ENCODE results near the gene PTPRA. TPM values are rescaled to one million over a fixed set of nuclear protein-coding genes. Genes with fewer than 3 reads are reported as not detected.

The PTPRA gene
- total and polyA plus RNA-seq, 9 of the 15 experiments (the other 6 are each of a cell fraction or from before 2014, with no cell fraction given): 3.4 to 80.5 (median 28.0) TPM

DNA sequence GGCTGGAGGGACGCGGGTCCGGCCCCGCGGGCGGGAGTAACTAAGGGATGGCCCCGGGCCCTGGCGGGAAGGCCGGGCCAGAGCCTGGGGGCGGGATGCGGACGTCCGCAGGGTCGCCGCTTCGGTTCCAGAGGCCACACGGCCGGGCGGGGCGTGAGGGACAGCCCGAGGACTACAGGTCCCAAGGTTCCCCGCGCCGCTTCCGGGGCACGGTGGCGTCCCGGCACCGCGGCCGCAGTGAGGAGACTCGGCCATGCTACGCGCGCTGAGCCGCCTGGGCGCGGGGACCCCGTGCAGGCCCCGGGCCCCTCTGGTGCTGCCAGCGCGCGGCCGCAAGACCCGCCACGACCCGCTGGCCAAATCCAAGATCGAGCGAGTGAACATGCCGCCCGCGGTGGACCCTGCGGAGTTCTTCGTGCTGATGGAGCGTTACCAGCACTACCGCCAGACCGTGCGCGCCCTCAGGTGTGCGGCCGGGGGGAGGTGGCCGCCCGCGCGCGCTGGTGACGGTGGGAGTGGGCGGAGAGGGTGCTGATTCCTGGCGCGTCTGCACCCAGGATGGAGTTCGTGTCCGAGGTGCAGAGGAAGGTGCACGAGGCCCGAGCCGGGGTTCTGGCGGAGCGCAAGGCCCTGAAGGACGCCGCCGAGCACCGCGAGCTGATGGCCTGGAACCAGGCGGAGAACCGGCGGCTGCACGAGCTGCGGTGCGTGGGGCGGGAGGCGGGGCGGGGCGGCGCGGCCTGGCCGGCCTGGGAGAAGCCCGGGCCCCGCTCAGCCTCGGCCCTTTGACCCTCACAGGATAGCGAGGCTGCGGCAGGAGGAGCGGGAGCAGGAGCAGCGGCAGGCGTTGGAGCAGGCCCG, 172.8 kb downstream of the PTPRA start, which contains the start of gene MRPS26 (continued):
- TF ChIP-seq, protein P1, sequence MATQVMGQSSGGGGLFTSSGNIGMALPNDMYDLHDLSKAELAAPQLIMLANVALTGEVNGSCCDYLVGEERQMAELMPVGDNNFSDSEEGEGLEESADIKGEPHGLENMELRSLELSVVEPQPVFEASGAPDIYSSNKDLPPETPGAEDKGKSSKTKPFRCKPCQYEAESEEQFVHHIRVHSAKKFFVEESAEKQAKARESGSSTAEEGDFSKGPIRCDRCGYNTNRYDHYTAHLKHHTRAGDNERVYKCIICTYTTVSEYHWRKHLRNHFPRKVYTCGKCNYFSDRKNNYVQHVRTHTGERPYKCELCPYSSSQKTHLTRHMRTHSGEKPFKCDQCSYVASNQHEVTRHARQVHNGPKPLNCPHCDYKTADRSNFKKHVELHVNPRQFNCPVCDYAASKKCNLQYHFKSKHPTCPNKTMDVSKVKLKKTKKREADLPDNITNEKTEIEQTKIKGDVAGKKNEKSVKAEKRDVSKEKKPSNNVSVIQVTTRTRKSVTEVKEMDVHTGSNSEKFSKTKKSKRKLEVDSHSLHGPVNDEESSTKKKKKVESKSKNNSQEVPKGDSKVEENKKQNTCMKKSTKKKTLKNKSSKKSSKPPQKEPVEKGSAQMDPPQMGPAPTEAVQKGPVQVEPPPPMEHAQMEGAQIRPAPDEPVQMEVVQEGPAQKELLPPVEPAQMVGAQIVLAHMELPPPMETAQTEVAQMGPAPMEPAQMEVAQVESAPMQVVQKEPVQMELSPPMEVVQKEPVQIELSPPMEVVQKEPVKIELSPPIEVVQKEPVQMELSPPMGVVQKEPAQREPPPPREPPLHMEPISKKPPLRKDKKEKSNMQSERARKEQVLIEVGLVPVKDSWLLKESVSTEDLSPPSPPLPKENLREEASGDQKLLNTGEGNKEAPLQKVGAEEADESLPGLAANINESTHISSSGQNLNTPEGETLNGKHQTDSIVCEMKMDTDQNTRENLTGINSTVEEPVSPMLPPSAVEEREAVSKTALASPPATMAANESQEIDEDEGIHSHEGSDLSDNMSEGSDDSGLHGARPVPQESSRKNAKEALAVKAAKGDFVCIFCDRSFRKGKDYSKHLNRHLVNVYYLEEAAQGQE (IDR thresholded peaks at IDR 0.05; ENCODE audit: borderline replicate concordance): no peak
- TF ChIP-seq, protein P1 (CRISPR knock-in tag; IDR thresholded peaks at IDR 0.05; ENCODE audit: low read depth): no peak
- TF ChIP-seq EP400 (IDR thresholded peaks at IDR 0.05) (peak; percentile 79), CBX3 (IDR thresholded peaks at IDR 0.05; ENCODE audit: borderline replicate concordance in 1 of 2, low read length in 2 of 2) (no peak), POLR2AphosphoS2 (IDR thresholded peaks at IDR 0.05; ENCODE audit: low read length) (0 out of 2 replicates have a peak, but pooled peaks have one; percentile 52), SAFB2 (IDR thresholded peaks at IDR 0.05; ENCODE audit: borderline replicate concordance, low read depth, low read length, severe bottlenecking) (no peak), ZKSCAN8 (CRISPR knock-in tag; IDR thresholded peaks at IDR 0.05) (no peak), NEUROD1 (IDR thresholded peaks at IDR 0.05; ENCODE audit: borderline replicate concordance, low read depth, low read length, partially characterized antibody) (no peak), KDM2B (CRISPR knock-in tag; IDR thresholded peaks at IDR 0.05) (no peak)
- TF ChIP-seq, protein P2, sequence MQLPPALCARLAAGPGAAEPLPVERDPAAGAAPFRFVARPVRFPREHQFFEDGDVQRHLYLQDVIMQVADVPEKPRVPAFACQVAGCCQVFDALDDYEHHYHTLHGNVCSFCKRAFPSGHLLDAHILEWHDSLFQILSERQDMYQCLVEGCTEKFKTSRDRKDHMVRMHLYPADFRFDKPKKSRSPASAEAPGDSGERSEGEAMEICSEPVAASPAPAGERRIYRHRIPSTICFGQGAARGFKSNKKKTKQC (CRISPR knock-in tag; IDR thresholded peaks at IDR 0.05): peak; percentile 83
- TF ChIP-seq, protein P3, sequence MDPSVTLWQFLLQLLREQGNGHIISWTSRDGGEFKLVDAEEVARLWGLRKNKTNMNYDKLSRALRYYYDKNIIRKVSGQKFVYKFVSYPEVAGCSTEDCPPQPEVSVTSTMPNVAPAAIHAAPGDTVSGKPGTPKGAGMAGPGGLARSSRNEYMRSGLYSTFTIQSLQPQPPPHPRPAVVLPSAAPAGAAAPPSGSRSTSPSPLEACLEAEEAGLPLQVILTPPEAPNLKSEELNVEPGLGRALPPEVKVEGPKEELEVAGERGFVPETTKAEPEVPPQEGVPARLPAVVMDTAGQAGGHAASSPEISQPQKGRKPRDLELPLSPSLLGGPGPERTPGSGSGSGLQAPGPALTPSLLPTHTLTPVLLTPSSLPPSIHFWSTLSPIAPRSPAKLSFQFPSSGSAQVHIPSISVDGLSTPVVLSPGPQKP (CRISPR knock-in tag; IDR thresholded peaks at IDR 0.05): 0 out of 2 replicates have a peak, but pooled peaks have one; percentile 59
- TF ChIP-seq, protein P4, sequence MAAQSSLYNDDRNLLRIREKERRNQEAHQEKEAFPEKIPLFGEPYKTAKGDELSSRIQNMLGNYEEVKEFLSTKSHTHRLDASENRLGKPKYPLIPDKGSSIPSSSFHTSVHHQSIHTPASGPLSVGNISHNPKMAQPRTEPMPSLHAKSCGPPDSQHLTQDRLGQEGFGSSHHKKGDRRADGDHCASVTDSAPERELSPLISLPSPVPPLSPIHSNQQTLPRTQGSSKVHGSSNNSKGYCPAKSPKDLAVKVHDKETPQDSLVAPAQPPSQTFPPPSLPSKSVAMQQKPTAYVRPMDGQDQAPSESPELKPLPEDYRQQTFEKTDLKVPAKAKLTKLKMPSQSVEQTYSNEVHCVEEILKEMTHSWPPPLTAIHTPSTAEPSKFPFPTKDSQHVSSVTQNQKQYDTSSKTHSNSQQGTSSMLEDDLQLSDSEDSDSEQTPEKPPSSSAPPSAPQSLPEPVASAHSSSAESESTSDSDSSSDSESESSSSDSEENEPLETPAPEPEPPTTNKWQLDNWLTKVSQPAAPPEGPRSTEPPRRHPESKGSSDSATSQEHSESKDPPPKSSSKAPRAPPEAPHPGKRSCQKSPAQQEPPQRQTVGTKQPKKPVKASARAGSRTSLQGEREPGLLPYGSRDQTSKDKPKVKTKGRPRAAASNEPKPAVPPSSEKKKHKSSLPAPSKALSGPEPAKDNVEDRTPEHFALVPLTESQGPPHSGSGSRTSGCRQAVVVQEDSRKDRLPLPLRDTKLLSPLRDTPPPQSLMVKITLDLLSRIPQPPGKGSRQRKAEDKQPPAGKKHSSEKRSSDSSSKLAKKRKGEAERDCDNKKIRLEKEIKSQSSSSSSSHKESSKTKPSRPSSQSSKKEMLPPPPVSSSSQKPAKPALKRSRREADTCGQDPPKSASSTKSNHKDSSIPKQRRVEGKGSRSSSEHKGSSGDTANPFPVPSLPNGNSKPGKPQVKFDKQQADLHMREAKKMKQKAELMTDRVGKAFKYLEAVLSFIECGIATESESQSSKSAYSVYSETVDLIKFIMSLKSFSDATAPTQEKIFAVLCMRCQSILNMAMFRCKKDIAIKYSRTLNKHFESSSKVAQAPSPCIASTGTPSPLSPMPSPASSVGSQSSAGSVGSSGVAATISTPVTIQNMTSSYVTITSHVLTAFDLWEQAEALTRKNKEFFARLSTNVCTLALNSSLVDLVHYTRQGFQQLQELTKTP (IDR thresholded peaks at IDR 0.05; ENCODE audit: low read depth in 1 of 2, partially characterized antibody in 2 of 2): no peak

All from K562 (cell line).